Activated T-cell treated with anti-CD3 and anti-CD28 coated beads for 1 hour (primary cell): Measurements from ENCODE around the gene RGSL1.

Experiments
- DNase-seq: peaks from one replicate; pipeline ENCODE4 v3.0.0-alpha.2; 2020; ENCODE audit warnings: low read depth

Gene RGSL1

DNA sequence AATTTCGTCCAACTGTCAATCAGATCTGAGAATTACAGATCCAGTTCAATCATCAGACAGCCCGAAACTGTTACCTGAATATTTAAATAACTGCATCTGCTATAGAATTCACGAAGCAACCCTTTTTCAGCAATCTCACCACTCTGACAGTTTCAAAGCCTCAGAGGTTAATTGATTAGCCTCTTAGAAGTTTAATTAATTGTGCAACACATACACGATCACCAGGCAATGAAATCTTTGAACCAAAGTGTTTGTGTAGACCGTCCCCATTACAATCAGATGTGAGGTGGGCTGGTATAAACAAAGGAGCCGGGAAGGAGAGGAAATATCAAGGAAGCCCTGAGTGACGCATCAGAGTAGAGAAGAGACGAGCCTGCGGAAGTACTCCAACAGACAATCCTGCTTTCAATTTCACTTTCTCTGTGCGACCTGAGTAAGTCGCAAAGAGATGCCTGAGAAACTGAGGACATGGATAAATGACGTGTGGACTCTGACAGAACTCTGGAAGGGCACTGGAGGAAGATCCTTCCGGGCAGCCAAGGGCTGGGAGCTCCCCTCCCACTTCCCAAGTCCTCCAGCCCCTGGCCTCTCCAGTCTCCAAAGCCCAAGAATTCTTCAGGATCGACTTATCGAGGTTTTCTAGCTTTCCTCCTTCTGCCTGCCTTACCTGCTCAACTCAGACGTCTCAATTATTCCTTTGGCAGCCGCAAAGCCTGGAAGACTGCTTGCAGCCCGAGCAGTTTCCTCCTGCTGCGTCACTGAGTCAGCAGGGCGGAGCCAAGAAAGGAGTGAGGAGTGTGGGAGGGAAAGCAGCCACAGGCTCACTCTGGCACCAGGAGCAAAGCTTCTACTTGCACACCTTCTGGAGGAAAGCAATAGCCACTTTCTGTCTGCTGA lies 138.8 kb downstream of the RGSL1 start, which contains the start of gene RNASEL:
TSS of gene RNASEL (minus strand) at position 757 of the 897 bp plus-strand sequence. CDS start 2,450 bp downstream, outside the sequence.
- peak; percentile 38 for DNase-seq

DNA sequence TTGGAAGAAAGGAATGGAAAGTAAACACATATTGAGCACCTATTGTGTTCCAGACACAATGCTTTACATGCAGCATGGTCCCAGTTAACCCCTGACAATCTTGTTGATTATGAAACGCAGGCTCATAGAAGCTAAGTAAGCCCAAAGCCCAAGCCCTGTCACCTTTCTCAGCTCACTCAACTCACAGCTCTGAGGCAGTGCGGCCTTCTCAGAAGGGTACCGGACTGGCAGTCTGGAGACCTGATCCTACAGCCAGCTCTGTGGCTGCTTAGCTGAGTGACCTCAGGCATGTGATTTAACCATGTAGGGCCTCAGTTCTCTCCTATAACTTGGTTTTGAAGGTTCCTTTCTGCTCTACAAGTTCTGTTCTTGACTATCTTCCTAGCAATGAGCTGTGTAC lies 139.6 kb downstream of the RGSL1 start:
- no peak for DNase-seq

DNA sequence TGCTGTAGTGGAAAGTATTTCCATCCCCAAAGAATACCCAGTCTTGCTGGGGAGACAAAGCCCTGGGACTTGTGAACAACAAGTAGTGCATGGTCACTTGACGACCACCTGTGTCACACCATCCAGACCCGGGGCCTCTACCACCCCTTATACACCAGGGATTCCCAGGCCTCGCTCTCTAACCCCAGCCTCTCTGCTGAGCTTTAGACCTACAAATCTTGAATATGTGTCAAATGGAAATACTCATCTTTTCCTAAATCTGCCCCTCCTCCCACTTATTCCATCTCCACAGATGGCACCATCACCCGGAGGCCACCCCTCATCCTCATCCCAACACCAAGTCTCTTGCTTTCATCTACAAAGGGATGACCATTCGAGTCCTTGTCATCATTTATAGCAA lies 140.0 kb downstream of the RGSL1 start:
- DNase-seq: no peak

DNA sequence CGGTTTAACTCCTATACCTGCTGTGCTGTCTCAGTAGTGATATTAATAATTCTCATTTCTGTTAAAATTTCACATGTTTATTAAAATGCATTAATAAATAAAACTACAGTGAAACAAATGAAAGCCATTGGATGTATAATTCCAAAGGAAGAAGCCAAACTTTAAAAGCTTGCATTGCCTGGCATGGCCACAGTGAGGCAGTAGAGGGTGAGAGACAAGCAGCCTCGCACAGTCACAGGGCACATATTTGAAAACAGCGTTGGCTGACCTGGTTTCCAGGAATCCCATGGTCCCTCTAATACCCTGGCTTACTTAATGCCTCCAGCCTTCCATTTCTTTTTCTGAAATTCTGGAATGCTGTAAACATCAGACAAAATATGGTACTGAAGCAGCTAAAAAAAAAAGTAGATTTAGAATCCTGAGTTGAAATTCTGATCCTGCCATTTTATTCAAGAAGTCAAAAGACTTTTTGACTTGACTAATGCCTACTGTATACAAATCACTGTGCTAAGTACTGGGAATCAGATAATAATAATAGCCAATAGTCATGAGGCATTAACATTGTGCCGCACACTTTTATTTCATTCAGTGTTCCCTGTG lies 145.8 kb downstream of the RGSL1 start:
- DNase-seq: peak; percentile 54

DNA sequence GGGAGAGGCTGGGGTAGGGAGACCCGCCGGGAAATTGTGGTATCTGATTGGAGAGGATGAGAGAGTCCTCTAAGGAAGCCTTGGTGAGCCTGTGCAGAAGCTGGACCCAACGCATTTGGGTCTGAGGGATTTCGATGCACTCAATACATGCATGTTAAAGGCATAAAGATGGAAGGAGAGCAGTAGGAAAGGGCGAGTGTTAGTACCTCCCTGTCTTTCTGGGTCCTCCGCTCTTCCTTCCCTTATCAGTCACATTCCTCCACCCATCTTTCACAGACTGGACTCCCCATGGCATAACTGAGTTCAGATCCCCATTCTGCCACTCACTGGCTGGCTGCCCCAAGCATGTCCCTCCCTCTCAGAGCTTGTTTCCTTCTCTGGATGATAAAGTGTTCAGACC lies 147.0 kb downstream of the RGSL1 start:
- DNase-seq: no peak

DNA sequence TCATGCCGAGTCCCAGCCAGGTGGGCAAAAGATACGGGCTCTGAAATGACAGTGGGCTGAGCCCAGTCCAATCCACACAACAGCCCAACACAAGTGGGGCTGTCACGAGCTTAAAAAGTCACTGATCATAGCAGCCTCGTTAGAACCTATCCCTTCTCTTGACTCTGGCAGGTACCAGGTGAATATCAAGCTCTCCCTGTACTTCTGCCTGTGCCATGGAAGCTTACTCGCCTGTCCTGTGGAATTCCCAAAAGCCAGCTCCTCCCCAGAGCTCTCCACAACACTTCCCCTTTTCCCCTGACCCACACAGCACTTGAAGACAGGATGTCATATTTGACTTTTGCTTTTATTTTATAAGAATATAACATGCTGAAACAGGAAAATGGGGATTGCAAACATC lies 148.3 kb downstream of the RGSL1 start:
- DNase-seq: no peak

DNA sequence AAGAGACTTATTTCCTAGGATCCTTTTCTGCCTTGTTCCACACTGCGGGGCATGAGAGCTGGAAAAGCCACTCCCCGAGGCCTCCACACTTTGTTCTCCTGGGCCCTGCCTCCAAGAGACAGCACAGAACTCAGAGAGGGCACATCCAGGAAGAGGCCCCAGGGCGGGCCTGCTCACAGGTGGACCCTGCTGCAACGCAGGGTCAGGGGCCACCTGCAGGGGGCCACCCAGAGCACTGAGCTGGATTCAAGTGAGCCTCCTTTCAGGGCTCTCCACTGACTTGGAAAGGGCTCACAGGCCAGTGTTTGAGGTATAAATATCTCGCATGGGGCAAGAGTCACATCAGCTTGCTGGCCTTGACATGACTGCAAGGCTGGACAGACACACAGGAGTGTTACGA lies 149.4 kb downstream of the RGSL1 start:
- DNase-seq: no peak

DNA sequence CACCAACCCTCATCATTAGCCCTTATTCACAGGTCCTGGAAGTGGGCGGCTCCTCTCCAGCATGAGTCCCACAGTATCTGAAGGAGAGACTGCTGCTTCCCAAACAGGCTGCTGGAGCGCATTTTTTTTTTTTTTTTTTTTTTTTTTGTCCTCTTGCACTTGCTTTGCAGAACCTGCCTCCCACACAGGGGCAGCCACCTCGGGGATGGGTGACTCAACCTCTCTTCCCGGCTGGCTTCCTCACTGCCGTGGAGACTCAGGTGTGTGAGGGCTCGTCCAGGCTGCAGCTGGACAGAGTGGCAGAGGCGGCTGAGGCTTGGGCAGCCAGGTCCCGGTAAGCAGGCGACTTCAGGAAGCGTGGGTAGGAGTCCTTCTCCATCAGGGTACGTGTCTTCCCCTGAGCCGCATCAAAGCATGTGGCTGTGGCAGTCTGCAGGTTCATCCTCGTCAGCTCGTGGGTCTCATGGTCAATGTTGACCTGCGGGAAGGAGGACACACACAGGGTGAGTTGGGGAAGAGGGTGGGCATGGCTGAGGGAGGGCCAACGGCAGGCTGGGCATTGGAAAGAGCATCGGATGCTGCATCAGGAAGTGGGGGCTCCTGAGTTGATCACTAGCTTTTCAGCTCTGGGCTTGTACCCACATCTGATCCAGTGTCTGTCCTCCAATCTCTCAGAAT lies 150.2 kb downstream of the RGSL1 start:
- no peak for DNase-seq

DNA sequence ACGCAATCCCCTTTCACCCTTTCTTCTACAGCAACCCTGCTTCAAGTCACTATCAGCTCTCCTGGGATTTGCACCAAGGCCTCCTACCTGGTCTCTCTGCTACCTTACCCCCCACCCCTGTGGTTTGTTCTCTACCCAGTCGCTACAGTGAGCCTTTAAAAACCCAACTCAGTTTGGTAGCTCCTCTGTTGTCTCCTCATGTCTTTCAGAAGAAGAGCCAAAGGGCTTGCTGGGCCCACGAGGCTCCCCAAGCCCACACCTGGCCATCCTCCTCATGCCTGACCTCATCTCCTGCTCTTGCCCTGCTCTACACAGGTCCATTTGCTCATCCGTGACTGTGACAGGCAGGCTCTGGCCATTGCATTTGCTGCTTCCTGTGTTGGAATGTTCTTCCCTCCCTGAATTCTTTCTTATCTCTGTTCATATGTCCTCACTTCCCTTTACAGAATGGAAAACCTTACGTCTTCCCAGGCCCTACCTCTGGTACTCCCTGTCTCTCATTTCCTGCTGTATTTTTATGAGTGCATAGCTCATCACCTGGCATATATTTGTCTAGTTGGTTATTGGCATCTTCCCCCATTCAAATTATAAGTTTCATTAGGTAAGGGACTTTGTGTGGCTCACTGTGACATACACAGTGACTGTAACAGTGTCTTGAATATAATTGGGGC lies 150.9 kb downstream of the RGSL1 start:
- DNase-seq: no peak

DNA sequence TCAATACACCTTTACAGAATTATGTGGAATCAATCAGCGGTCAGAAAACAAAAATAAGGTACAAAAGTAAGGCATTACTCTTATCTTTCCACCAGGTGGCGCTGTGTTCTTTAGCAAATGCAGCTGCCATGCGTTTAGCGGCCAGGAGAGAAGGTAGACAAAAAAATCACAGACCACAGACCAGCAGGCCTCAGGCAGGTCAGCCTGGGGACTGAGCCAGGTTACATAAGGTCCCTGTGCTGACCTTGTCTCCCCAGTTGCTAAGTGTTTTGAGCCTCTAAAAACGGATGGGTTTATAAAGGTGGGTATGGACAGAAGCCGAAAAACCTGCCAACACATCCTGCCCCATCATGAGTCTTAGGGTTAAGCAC lies 151.5 kb downstream of the RGSL1 start:
- peak; percentile 55 for DNase-seq

DNA sequence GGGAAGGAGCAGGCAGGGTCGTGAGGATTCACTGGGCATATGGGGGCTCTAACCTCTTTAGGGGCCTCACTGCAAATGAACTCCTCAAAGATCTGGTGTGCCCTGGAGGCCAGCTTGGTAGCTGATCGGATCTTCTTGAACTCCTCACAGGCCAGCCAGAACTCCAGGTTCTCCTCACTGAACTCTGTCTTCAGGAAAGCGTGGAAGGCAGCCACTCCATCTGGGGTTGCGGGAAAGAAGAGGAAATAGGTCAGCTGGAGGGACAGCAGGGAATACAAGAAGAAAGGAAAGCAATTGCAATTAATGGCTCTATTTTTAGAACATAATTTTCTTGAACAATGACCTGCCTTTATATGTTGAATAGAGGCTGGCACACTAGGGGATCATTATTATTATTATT lies 152.0 kb downstream of the RGSL1 start:
- no peak for DNase-seq

DNA sequence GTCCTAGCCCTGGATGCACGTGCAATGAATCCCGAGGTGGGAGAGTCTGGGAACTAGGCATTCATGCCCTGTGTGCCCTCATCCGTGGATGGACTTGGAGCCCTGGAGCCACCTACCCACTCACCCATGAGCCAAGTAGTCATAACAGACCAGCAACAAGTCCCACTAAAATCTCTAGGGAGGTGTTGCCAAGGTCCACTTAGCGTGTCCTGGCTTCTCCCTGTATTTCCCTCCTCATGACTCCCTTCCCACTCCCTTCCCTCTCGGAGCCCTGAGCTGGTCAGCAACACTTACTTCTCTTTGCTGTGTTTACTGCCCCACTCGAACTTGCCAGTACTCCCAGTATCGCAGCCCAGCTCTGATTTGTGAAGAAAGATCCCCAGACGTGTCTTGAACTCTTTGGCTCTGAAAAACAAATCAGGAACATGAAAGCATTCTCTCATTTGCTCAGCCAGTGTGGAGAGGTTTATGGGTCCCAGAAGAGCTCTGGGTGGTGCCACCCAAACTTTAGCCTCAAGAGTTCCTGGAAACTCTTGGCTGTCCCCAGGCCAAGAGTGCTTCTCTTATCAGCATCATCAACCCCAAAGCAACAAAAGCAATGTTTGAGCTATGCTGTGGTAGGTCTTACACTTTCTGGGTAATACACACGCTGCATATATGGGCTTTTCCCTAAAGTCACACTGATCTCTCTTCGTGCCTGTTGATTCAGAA lies 153.1 kb downstream of the RGSL1 start:
- DNase-seq: no peak

DNA sequence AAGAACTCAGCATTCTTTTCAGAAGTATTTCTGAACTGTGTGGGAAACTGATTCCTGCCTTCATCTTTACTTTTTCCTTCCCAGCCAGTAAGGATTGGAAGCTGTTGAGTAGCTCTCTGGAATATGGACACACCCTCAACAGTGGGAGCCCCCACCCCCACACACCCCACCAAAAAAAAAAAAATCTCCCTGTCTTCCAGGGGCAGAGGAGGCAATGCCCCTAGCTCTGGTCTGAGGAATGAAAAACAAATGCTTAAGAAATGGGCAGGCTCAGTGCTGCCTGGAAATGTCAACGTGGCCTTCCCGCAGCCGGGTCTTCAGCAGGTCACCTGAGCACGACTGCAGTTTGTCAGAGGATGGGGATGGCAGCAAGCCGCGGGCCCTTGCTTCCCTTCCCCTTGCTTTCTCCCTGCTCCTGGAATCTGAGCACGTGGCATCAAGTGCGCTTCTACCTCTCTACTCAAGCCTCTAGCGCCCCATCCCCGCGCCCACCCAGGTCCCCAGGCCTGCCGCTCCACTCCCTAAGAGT lies 153.8 kb downstream of the RGSL1 start:
- no peak for DNase-seq

DNA sequence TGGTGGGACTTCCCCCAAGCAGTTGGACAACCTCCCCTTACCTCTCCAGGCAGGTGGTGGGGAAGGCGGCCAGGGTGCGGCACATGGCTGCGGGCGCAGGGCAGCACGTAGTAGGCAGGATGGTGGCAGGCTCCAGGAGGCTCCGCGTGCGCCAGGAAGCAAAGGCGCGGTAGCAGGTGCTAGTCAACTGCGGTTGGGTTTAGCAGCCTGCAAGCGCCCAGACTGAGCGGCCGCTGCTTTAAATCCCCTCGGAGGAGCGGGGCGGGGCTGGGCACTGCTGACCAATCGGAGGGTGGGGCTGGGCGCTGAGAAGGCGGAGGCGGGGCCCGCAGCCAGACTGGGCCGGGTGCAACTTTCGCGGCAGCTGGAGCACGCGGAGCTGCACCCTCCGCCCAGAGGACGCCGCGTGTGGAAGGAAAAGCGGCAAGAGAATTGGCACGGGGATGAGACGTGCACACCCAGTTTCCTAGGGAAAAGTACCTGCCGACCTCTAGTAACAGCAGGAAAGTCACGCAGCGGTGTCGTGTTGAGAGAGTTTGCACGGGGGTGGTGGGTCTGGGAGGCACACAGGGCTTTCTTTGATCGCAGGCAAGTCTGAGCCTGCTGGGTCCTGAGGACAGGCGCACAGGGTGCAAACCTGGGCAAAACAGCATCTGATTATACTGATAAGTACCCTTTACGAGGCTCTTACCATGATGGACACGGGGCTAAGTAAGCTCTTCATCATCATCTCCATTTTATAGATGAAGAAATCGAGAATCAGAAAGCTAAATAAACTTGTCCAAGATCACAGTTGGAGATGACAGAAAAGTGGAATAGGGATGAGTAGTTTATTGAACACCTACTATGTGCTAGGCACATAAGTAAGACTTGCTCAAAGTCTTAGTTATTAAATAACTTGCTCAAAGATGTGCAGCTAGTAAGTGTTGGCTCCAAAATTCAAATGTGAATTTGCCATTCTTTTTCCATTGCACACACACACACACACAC lies 154.5 kb downstream of the RGSL1 start, which contains the start of gene RGS16:
TSS of gene RGS16 (minus strand) at position 215 of the 990 bp plus-strand sequence. CDS start at position 85, 130 bp downstream.
- peak; percentile 80 for DNase-seq

DNA sequence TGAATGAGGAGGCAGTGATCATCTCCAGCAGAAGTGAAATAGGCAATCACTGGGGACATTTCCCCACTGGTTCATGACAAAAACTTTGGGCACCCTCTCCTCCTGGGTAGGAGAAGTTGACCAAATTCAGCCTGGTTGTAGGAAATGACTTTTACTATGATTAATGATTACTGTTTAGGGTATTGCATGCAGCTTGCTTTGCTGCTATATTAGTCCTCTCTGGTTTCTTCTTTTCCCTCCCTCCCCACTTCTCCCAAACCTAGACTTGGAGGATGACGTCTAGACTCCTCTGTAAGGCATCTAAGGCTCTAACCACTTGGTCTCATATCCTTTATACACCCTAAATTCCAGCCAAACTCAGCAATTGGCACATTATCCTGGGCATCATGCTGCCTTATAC lies 157.6 kb downstream of the RGSL1 start:
- DNase-seq: no peak

DNA sequence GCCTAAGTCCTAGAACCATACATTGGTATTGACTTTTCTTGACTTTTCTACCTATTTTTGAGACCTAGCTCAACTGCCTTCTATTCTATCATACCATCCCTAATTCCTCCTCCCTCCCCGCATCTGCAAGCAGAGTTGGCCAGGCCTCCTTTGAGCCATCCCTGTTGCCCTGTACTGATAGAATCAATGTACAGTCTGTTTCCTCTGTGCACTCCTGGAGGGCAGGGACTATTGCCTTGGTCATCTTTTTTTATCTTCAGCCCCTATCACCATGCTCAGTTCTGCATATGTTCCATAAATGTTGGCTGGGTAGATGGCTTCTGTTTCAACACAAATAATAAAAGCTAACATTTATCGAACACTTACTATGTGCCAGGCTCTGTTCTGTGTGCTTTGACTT lies 158.3 kb downstream of the RGSL1 start:
- DNase-seq: no peak

DNA sequence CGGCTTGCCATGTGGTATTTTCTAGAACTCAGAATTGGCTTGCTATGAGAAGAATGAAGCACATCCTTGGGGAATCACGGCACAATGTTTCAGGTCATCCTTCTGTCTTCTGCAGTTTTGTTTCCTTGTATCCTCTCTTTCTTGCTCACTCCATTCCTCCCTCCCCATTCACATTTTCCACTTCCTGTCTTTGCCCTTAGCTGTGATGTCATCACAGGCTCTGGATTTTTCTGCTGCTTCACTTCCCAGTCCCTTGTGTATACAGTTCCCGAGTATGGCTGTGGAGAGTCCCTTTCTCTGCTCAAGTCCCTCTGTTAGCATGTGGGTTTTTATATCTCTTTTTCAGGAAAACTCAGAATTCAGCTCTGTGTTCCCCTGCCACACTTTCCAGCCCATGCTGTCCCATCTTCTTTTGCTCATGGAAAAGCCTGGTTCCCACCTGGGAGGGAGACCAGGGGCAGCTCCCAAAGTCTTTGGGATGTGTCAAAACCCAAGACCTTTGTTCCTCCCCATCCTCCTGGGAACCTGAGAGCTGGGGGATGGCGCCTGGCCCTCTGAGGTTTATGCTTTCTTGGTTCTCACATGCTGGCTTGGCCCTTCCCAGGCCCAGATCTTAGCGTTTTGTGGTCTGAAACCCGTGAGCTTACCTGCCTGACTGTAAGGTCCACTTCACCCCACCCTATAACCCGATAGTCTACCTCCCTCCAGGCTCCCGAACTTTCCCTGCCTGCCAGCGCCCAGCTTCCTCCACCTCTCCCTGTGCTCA lies 159.1 kb downstream of the RGSL1 start:
- DNase-seq: no peak
